IPS DF 6.9 (cell line): ENCODE measurements around the gene KIF26B.

Experiments used
- DNase-seq: peaks from one replicate; pipeline ENCODE4 v3.0.0-alpha.2; 2013; ENCODE audit warnings: low read depth, low spot score
- H3K27ac ChIP-seq: one replicate; pipeline ENCODE4 v1.5.1; 2013; ENCODE audit warnings: low read length, control low read depth
- H3K27me3 ChIP-seq: 2 replicates; pipeline ENCODE4 v1.6.1; 2013; ENCODE audit warnings: mild to moderate bottlenecking, low read length; ENCODE audit not compliant: control insufficient read depth, insufficient read depth
- H3K36me3 ChIP-seq: 2 replicates; pipeline ENCODE4 v1.6.1; 2013; ENCODE audit warnings: low read length; ENCODE audit not compliant: control insufficient read depth, insufficient read depth
- H3K4me1 ChIP-seq: 2 replicates; pipeline ENCODE4 v1.6.1; 2013; ENCODE audit warnings: low read length; ENCODE audit not compliant: control insufficient read depth, insufficient read depth
- H3K4me3 ChIP-seq: 2 replicates; pipeline ENCODE4 v1.5.1; 2013; ENCODE audit warnings: mild to moderate bottlenecking, low read length
- H3K9me3 ChIP-seq: 2 replicates; pipeline ENCODE4 v1.6.1; 2013; ENCODE audit warnings: low read length, inconsistent platforms; ENCODE audit not compliant: control insufficient read depth, insufficient read depth
- WGBS: extraction: QIAGEN DNeasy Blood & Tissue Kit; methylation state at CpG from one replicate; pipeline ENCODE4 v1.1.7; 2013; ENCODE audit warnings: mixed read lengths, missing lambda C conversion rate; ENCODE audit not compliant: insufficient read length, insufficient coverage; 5-methylcytosine and 5-hydroxymethylcytosine counted together

Gene KIF26B

DNA sequence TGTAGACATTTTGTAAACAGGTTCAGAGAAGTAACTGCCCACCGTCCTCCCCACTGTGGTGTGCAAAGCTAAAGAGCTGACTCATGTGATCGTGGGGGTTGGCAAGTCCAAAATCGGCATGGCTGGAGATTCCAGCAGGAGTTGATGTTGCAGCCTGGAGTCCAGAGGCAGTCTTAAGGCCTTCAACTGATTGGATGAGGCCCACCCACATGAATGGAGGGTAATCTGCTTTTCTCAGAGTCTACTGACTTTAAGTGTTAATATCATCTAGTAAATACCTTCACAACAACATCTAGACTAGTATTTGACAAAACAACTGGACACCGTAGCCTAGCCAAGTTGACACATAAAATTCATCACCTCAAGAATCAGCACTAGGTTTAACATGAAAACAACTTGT lies 281.6 kb downstream of the KIF26B start:
- DNase-seq = no peak
- Histone ChIP-seq H3K27me3 (no peaks in the 10 kb centered on the region), H3K9me3 (no peaks in the 10 kb centered on the region), H3K4me1 (no peaks in the 10 kb centered on the region; the same call in 1 of the 2 replicates), H3K4me3 (no peak overlapping the region), H3K36me3 (no peaks in the 10 kb centered on the region), H3K27ac (no peak overlapping the region)
- WGBS = no CpG with 5 or more reads among the region's 4 CpGs

DNA sequence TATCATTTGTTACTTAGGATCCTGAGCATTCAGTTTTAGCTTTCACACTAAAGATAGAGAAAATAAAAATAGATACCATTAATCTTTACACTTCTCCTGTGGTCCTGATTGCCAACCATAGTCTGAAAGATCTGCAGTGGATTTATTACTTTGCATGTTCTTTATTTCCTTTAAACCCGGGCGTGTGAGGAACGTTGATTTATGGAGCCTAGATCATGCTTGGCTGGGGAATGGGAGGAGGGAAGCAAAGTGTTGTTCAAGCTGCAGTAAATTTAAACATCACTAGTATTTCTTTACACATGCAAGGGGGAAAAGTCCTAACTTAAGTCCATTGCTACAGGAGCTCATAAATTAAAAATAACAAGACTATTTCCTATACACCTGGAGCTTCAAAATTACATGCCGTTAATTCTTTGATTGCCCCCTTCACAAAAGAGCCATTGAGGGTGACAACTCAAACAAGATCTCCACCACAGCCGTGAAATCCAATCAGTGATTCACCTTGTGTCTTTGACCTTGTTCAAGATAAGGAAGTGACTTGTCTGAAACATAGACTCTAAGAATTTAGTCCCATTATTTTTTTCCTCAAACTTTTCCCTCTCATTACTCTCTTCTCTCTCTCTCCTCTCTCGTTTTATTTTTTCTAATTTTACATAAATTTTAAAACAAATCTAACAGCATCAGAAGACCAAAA lies 282.7 kb downstream of the KIF26B start:
- WGBS = 100% methylated on average over 1 of the region's 6 CpGs
- Histone ChIP-seq H3K27ac (no peak overlapping the region), H3K4me3 (no peak overlapping the region), H3K27me3 (no peaks in the 10 kb centered on the region), H3K9me3 (no peaks in the 10 kb centered on the region), H3K36me3 (no peaks in the 10 kb centered on the region), H3K4me1 (no peaks in the 10 kb centered on the region; the same call in 1 of the 2 replicates)
- DNase-seq = no peak

DNA sequence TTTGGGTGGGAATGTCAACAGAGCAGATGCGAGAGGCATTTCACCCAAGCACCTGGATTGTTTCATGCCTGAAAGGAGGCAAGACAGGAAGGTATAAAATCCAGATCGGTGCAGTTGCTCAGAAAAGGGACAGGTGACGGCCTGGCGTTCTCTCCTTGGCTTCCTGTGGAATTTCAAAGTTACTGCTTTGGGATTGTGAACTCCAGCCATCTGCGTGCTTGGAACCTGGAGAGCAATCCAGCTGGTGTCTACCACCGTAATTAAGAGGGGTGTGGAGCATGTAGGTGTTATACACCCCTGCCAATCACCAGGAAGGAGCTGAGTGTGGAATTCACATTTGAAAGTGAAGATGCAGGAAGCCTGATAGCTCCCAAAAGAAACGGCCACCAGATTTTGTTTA lies 286.1 kb downstream of the KIF26B start:
- H3K27me3 ChIP-seq = no peaks in the 10 kb centered on the region
- no peak overlapping the region for H3K27ac ChIP-seq
- no peaks in the 10 kb centered on the region for H3K9me3 ChIP-seq
- no peak for DNase-seq
- H3K4me3 ChIP-seq = no peak overlapping the region
- WGBS = no CpG with 5 or more reads among the region's 7 CpGs
- H3K36me3 ChIP-seq = no peaks in the 10 kb centered on the region
- H3K4me1 ChIP-seq = no peaks in the 10 kb centered on the region; the same call in 1 of the 2 replicates

DNA sequence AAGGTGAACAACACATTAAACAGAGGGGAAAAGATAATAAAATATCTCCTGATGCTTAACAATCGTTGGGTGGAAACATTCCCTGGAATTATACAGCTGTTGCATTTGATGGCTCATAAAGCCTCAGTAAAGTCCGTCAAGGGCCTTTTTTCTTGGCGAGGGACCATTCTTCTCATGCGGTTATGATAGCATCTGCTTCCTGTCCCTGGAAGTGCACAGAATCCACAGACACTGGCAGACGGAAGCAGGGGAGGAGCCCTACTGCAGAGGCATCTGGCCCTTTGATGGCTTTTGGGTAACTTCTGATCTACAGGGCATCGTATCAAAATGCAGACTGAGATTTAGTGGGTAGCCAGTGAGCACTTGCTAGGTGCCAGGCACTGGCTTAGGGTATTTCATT lies 286.9 kb downstream of the KIF26B start:
- Histone ChIP-seq H3K9me3 (no peaks in the 10 kb centered on the region), H3K27me3 (no peaks in the 10 kb centered on the region), H3K27ac (no peak overlapping the region), H3K4me1 (no peaks in the 10 kb centered on the region; the same call in 1 of the 2 replicates), H3K4me3 (no peak overlapping the region), H3K36me3 (no peaks in the 10 kb centered on the region)
- DNase-seq = no peak
- no CpG with 5 or more reads among the region's 6 CpGs for WGBS

DNA sequence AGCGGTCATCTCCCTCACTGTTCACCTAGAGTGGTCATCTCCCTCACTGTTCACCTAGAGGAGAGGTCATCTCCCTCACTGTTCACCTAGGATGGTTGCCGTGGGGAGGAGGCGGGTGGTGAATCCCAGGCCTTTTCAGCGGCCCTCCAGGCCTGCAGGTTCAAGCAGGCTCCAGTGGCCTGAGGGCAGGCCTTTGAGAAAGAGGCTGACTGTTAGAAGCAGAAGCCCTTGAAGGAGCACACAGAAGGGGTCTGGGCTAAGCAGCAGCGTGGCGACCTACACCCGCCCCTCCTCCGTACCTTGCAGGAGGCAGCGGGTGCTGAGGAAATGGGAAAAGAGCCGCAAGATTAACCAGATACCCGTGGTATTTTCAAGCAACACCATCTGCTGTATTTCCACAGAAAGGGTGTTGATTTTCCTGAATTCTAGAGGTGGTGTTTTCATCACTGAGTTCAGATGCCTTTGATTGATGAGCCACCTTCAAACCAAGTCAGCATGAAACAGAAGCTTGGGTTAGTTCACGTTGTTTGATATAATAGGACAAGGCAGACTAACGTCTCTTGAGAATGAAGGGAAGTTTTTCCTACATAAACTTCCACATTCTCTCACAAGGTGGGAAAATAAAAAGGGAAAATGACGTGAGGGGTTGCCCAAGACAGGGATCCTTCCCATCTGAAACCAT lies 289.5 kb downstream of the KIF26B start:
- no peaks in the 10 kb centered on the region for H3K36me3 ChIP-seq
- H3K27ac ChIP-seq = no peak overlapping the region
- WGBS = no CpG with 5 or more reads among the region's 14 CpGs
- no peak for DNase-seq
- H3K4me3 ChIP-seq = no peak overlapping the region
- H3K9me3 ChIP-seq = no peaks in the 10 kb centered on the region
- no peaks in the 10 kb centered on the region for H3K27me3 ChIP-seq
- H3K4me1 ChIP-seq = peaks cover 2% of the 10 kb centered on the region

DNA sequence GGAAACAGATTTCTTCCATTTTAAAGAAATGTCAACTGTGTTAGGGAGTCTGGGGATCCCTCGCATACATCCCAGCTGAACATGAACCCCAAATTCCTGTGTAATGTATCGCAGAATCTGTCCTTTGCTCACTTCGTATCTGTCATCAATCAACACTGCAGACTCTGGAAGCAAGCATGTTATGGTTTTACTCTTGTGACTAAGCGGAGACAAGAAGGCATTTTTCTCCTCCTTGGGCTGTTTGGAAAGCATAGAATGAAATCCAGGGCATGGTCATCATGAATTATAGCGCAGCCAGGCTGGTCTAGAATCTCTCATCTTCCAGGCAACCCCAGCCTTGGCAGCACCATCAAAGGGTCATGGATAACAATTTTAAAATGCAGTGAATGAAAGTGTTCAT lies 290.2 kb downstream of the KIF26B start:
- H3K4me3 ChIP-seq = no peak overlapping the region
- no peaks in the 10 kb centered on the region for H3K27me3 ChIP-seq
- DNase-seq = no peak
- no peaks in the 10 kb centered on the region for H3K9me3 ChIP-seq
- no peaks in the 10 kb centered on the region for H3K36me3 ChIP-seq
- H3K4me1 ChIP-seq = peaks cover 3% of the 10 kb centered on the region
- no peak overlapping the region for H3K27ac ChIP-seq
- WGBS = no CpG with 5 or more reads among the region's 5 CpGs

DNA sequence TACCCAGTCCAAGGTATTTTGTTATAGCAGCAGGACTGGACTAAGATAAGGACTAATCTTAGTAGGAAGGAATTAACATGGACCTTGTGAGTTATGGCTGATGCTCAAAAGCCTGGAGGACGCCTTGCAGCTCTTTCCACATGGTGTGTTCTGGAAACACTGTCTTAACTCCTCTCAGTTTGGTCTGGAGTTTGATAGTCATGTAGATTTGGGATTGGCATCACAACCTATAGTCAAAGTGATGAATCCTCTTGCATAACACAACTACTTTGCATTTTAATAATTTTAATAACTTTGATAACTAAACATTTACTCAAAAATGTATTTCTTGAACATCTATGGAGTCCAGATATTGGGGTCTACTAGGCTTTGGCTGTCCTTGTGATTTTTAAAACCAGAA lies 293.7 kb downstream of the KIF26B start:
- Histone ChIP-seq H3K36me3 (no peaks in the 10 kb centered on the region), H3K9me3 (no peaks in the 10 kb centered on the region), H3K27ac (no peak overlapping the region), H3K4me3 (no peak overlapping the region), H3K27me3 (no peaks in the 10 kb centered on the region), H3K4me1 (peaks cover 3% of the 10 kb centered on the region; the same call in 1 of the 2 replicates)
- no peak for DNase-seq
- WGBS = no CpG with 5 or more reads among the region's 1 CpG

DNA sequence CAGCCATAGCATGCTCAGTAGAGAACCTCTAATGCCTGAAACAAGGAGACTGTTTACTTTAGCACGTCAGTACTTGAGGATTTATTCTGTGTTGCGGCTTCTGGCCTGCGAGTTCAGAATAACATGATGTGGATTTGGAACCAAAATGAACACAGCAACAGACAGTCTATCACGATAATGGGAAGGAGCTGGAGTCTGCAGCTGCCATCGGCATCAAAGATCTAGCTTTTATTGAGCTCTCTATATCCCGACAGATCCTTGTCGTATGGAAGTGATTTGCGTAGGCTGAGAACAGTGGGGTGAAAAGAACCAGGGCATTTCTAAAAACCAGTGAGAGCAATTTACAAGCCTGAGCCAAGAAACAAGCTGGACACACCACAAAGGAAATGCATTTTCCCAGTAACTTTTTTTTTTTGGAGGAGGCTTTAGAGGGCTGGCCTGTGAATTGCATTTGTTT lies 294.2 kb downstream of the KIF26B start:
- no CpG with 5 or more reads among the region's 8 CpGs for WGBS

DNA sequence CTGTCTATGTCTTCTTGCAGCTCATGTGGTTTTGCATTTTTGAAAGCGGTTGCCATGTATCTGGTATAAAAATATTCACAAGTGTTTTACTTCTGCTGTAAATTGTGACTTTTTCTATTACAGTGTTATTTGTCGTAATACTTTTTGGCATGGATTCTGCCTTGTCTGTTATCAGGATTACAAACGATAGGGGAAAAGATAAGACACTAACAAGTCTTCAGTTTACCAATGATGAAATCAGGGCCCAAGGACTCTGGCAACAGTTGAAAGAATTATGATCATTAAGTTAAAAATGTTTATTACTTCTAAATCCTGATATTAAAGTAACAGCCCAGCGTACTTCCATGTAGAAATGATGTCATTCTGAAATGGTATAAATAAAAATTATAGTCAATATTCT lies 298.8 kb downstream of the KIF26B start:
- no peaks in the 10 kb centered on the region for H3K27me3 ChIP-seq
- WGBS = no CpG with 5 or more reads among the region's 4 CpGs
- H3K36me3 ChIP-seq = no peaks in the 10 kb centered on the region
- H3K4me1 ChIP-seq = peaks cover 5% of the 10 kb centered on the region; the same call in 1 of the 2 replicates
- no peak overlapping the region for H3K27ac ChIP-seq
- no peaks in the 10 kb centered on the region for H3K9me3 ChIP-seq
- no peak overlapping the region for H3K4me3 ChIP-seq
- no peak for DNase-seq

More for the DNA sequence above, 294.2 kb downstream of the KIF26B start:
- DNase-seq = no peak
- H3K4me3 ChIP-seq = no peak overlapping the region
- H3K9me3 ChIP-seq = no peaks in the 10 kb centered on the region
- peaks cover 3% of the 10 kb centered on the region; the same call in 1 of the 2 replicates for H3K4me1 ChIP-seq
- H3K27ac ChIP-seq = no peak overlapping the region
- no peaks in the 10 kb centered on the region for H3K36me3 ChIP-seq
- no peaks in the 10 kb centered on the region for H3K27me3 ChIP-seq

DNA sequence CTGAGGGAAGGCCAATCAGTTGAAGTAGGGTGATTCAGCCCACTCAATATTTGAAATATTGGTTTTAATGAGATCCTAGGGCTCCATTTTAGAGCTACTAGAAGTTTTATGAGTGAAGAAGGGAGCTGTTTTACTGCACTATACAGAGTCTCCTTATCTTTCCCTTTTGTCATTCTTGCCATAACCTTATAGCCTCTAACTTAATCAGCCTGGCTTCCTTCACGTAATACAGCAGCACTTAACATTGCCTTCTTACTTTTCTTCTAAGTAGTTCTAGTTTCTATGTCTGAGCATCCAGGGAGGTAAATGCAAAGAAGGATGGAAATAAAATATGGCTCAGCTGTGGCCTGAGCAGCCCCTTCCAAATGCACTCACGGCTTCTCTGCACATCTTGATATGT lies 299.3 kb downstream of the KIF26B start:
- H3K4me3 ChIP-seq = no peak overlapping the region
- H3K36me3 ChIP-seq = no peaks in the 10 kb centered on the region
- H3K9me3 ChIP-seq = no peaks in the 10 kb centered on the region
- peaks cover 3% of the 10 kb centered on the region; the same call in 1 of the 2 replicates for H3K4me1 ChIP-seq
- H3K27me3 ChIP-seq = no peaks in the 10 kb centered on the region
- no peak overlapping the region for H3K27ac ChIP-seq
- no CpG with 5 or more reads among the region's 2 CpGs for WGBS
- DNase-seq = no peak
